Measurements from ENCODE around the gene AKNA. TPM values are rescaled to one million over a fixed set of nuclear protein-coding genes. Genes with fewer than 3 reads are reported as not detected.

The AKNA gene
- total RNA-seq, 1 experiment from 2014 or later, result 29.3 TPM

- no peak for DNase-seq (ENCODE audit: low spot score)
- CTCF ChIA-PET, result interaction anchor here (0.6 to 2.5 kb wide), 4 partner anchors 25 to 1736 kb away, joined by 3 to 22 read pairs (median 12); no protein-coding TSS in a partner anchor
- Mint-ChIP-seq H3K27ac (no peak overlapping the region), H3K4me3 (no peak overlapping the region), H3K4me1 (peaks cover 16% of the 10 kb centered on the region), H3K36me3 (no peaks in the 10 kb centered on the region), H3K9me3 (no peaks in the 10 kb centered on the region), H3K27me3 (ENCODE audit: low read depth) (no peaks in the 10 kb centered on the region)
- POLR2A ChIA-PET, result interaction anchor here (0.6 kb wide), 1 partner anchor 198 kb away, joined by 4 read pairs; no protein-coding TSS in a partner anchor
- TF ChIP-seq SMAD3 (CRISPR knock-in tag; IDR thresholded peaks at IDR 0.05; ENCODE audit: borderline replicate concordance) (no peak), FOXK1 (CRISPR knock-in tag; IDR thresholded peaks at IDR 0.05) (no peak), ZNF138 (CRISPR knock-in tag; conservative IDR thresholded peaks at IDR 0.05) (no peak), GRHL2 (CRISPR knock-in tag; IDR thresholded peaks at IDR 0.05; ENCODE audit: insufficient replicate concordance, severe bottlenecking) (no peak), ZNF281 (CRISPR knock-in tag; IDR thresholded peaks at IDR 0.05) (no peak), ERG (CRISPR knock-in tag; IDR thresholded peaks at IDR 0.05) (no peak), CTCF (IDR thresholded peaks at IDR 0.05) (no peak), USF2 (CRISPR knock-in tag; IDR thresholded peaks at IDR 0.05) (no peak), FOXP4 (CRISPR knock-in tag; IDR thresholded peaks at IDR 0.05) (no peak), EMX1 (CRISPR knock-in tag; IDR thresholded peaks at IDR 0.05) (no peak), PREB (CRISPR knock-in tag; IDR thresholded peaks at IDR 0.05; ENCODE audit: borderline replicate concordance) (no peak), TCF7 (CRISPR knock-in tag; IDR thresholded peaks at IDR 0.05; ENCODE audit: low read depth) (no peak), E2F4 (CRISPR knock-in tag; IDR thresholded peaks at IDR 0.05; ENCODE audit: borderline replicate concordance, low read depth) (no peak), NFYB (CRISPR knock-in tag; conservative IDR thresholded peaks at IDR 0.05; ENCODE audit: low read depth) (no peak), SMAD4 (CRISPR knock-in tag; IDR thresholded peaks at IDR 0.05) (no peak), ZNF416 (CRISPR knock-in tag; IDR thresholded peaks at IDR 0.05) (no peak), CBFB (CRISPR knock-in tag; IDR thresholded peaks at IDR 0.05; ENCODE audit: low read depth) (no peak), MLX (CRISPR knock-in tag; IDR thresholded peaks at IDR 0.05) (no peak), NFATC4 (CRISPR knock-in tag; IDR thresholded peaks at IDR 0.05) (no peak)
- ATAC-seq, result no peak
These were observed 16.7 kb upstream of the AKNA start for GRCh38 chr9:114404531-114404930.
